Measurements from ENCODE around the gene PLCL1. TPM values are rescaled to one million over a fixed set of nuclear protein-coding genes. Genes with fewer than 3 reads are reported as not detected.
A peak's percentile ranks its signal among the peaks of the same experiment; 100 is the strongest.

Gene PLCL1
- total RNA-seq, 2 donors from 2014 or later: 0.14 to 0.95 TPM

- H3K27ac Mint-ChIP-seq: no peak overlapping the region
- peaks cover 40 to 53% of the 10 kb centered on the region in 2 donors for H3K27me3 Mint-ChIP-seq
- H3K4me1 Mint-ChIP-seq (ENCODE audit: low read depth in 2 of 2): peaks cover 4% of the 10 kb centered on the region in 2 donors
- H3K4me3 Mint-ChIP-seq: no peak overlapping the region
- H3K9me3 Mint-ChIP-seq: no peaks in the 10 kb centered on the region
- no peaks in the 10 kb centered on the region for H3K36me3 Mint-ChIP-seq
- DNase-seq (ENCODE audit: low spot score): no peak
- no peak for ATAC-seq
Observed at GRCh38 chr2:197799068-197799467, 5.3 kb upstream of the PLCL1 start.

- peaks cover 39 to 50% of the 10 kb centered on the region in 2 donors for H3K27me3 Mint-ChIP-seq
- no peak overlapping the region for H3K4me3 Mint-ChIP-seq
- no peak overlapping the region for H3K27ac Mint-ChIP-seq
- no peak for ATAC-seq
- no peak for DNase-seq (ENCODE audit: low spot score)
- H3K4me1 Mint-ChIP-seq (ENCODE audit: low read depth in 2 of 2): peaks cover 6 to 7% of the 10 kb centered on the region in 2 donors
- H3K9me3 Mint-ChIP-seq: no peaks in the 10 kb centered on the region
- no peaks in the 10 kb centered on the region for H3K36me3 Mint-ChIP-seq
Observed at GRCh38 chr2:197800091-197800490, 4.3 kb upstream of the PLCL1 start.

DNA sequence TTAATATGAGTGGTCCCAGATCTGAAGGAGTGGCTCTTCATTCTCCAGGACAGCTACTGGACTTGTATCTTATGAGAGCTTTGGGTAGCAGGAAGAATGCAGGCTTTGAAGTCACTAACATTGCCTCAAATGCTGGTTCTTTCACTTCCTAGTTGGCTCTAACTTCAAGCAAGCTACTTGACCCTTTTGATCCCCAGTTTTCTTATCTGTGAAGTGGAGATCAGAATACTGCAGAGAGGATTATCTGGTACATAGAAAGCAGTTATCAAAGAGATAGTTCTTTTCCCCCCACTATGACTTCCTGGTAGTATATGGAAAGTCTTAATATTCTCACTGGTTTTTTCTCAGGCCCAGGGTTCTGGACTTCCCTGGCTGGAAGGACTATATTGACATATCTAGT, 3.4 kb upstream of the PLCL1 start:
- Mint-ChIP-seq H3K4me1 (ENCODE audit: low read depth in 2 of 2) (peaks cover 14 to 15% of the 10 kb centered on the region in 2 donors), H3K27me3 (peaks cover 40 to 51% of the 10 kb centered on the region in 2 donors), H3K27ac (no peak overlapping the region), H3K9me3 (no peaks in the 10 kb centered on the region), H3K4me3 (no peak overlapping the region), H3K36me3 (no peaks in the 10 kb centered on the region)
- no peak for ATAC-seq
- DNase-seq (ENCODE audit: low spot score): no peak

- Mint-ChIP-seq H3K4me1 (ENCODE audit: low read depth in 2 of 2) (peaks cover 15% of the 10 kb centered on the region in 2 donors), H3K27me3 (peaks cover 34 to 39% of the 10 kb centered on the region in 2 donors), H3K9me3 (no peaks in the 10 kb centered on the region), H3K27ac (no peak overlapping the region), H3K4me3 (peak overlapping the region; percentile 49), H3K36me3 (no peaks in the 10 kb centered on the region)
- ATAC-seq (no peak), DNase-seq (ENCODE audit: low spot score) (no peak)
Observed at GRCh38 chr2:197803033-197803444, 1.4 kb upstream of the PLCL1 start.

DNA sequence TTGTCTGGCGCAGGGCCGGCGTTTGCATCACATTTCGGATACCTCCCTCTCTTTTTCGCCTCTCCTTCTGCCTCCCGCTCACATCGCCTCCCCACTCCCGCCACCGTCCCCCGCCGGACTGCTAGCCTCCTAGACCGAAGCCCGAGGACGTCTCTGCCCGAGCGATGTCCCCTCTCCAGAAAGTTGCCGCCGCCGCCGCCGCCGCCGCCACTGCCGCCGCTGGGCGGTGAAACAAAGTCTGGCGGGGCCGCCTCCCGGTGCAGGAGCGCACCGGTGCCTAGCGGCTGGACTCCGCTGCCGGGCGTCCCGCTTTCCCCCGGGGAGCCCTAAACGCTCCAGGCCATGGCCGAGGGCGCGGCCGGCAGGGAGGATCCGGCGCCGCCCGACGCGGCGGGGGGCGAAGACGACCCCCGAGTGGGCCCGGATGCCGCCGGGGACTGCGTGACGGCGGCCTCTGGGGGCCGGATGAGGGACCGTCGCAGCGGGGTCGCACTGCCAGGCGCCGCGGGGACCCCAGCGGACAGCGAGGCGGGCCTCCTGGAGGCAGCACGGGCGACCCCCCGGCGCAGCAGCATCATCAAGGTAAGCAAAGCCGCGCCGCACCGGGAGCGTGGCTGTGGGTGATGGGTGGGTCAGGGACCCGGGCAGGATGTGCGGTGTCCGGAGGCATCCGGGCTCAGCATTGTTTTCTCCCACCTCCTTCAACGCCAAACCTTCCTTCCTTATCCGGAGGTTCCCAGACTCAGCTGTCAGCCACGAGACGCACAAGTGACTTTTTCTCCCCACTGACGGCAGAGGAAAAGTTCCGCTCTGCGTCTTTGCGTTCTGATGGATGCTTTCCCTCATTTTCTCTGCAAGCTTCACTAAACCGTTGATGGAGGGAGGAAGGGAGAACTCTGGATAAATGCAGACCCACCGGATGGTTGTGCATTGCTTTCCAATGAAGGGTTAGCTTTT, 643 bp downstream of the PLCL1 start:
- H3K9me3 Mint-ChIP-seq: no peaks in the 10 kb centered on the region
- DNase-seq (ENCODE audit: low spot score) (no peak), ATAC-seq (peak; percentile 43 to 45)
- peaks cover 15 to 21% of the 10 kb centered on the region in 2 donors for H3K4me1 Mint-ChIP-seq (ENCODE audit: low read depth in 2 of 2)
- H3K36me3 Mint-ChIP-seq: no peaks in the 10 kb centered on the region
- peaks cover 37 to 39% of the 10 kb centered on the region in 2 donors for H3K27me3 Mint-ChIP-seq
- peak overlapping the region in 1 of 2 donors; percentile 4 for H3K27ac Mint-ChIP-seq
- H3K4me3 Mint-ChIP-seq: peak overlapping the region; percentile 91

- Mint-ChIP-seq H3K27ac (peak overlapping the region in 1 of 2 donors; percentile 4), H3K27me3 (peaks cover 37 to 39% of the 10 kb centered on the region in 2 donors), H3K4me1 (ENCODE audit: low read depth in 2 of 2) (peaks cover 15 to 21% of the 10 kb centered on the region in 2 donors)
Observed at GRCh38 chr2:197805715-197806633, 1.6 kb downstream of the PLCL1 start.

DNA sequence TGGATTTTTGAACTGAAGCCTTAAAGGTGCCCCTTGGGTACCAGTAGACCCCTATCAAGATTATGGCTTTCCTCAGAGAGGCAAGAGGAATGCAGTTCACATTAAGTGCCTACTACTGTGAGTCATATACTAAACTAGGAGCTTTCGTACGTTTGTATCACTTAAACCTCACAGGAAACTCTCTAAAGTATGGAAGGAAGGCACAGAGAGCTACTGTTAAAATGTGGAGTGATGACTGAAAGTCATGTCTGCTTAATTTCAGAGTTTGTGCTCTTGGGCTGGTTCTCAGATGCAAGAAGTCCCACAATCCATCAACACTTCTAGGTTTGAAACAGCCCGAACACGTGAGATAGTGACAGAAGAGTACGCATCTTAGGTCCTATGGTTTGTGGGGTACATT, 4.7 kb downstream of the PLCL1 start:
- Mint-ChIP-seq H3K27me3 (peaks cover 31 to 37% of the 10 kb centered on the region in 2 donors), H3K4me1 (ENCODE audit: low read depth in 2 of 2) (peaks cover 11 to 17% of the 10 kb centered on the region in 2 donors), H3K27ac (no peak overlapping the region), H3K9me3 (no peaks in the 10 kb centered on the region), H3K36me3 (no peaks in the 10 kb centered on the region), H3K4me3 (peak overlapping the region; percentile 17)
- DNase-seq (ENCODE audit: low spot score) (no peak), ATAC-seq (no peak)

More at GRCh38 chr2:197805715-197806633, 1.6 kb downstream of the PLCL1 start:
- Mint-ChIP-seq H3K36me3 (no peaks in the 10 kb centered on the region), H3K4me3 (peak overlapping the region; percentile 77), H3K9me3 (no peaks in the 10 kb centered on the region)
- DNase-seq (ENCODE audit: low spot score) (no peak), ATAC-seq (no peak)

- Mint-ChIP-seq H3K9me3 (no peaks in the 10 kb centered on the region), H3K27me3 (peaks cover 35 to 44% of the 10 kb centered on the region in 2 donors), H3K36me3 (no peaks in the 10 kb centered on the region), H3K4me1 (ENCODE audit: low read depth in 2 of 2) (peaks cover 8 to 21% of the 10 kb centered on the region in 2 donors), H3K27ac (no peak overlapping the region), H3K4me3 (no peak overlapping the region)
- DNase-seq (ENCODE audit: low spot score) (no peak), ATAC-seq (no peak)
Observed at GRCh38 chr2:197810016-197810415, 5.6 kb downstream of the PLCL1 start.

DNA sequence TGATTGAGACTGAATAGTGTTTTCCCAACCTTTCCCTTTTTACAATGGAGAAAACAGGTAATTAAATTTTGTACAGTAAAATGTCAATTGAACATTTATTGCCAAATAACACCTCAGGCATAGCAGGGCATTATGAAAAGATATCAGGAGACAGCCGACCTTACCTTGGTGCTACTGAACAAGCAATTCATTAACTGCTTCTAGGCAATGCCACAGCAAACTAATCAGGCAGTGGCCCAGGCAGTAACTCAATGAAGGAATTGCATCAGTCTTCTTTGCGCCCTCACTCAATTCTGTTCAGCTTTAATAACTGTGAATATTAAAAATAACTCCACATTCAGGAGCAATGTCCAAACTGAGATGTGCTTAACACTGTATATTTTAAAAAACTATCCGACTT, 6.1 kb downstream of the PLCL1 start:
- no peak overlapping the region for H3K27ac Mint-ChIP-seq
- peaks cover 6 to 18% of the 10 kb centered on the region in 2 donors for H3K4me1 Mint-ChIP-seq (ENCODE audit: low read depth in 2 of 2)
- no peaks in the 10 kb centered on the region for H3K9me3 Mint-ChIP-seq
- H3K27me3 Mint-ChIP-seq: peaks cover 34 to 47% of the 10 kb centered on the region in 2 donors
- DNase-seq (ENCODE audit: low spot score) (no peak), ATAC-seq (no peak)
- no peaks in the 10 kb centered on the region for H3K36me3 Mint-ChIP-seq
- no peak overlapping the region for H3K4me3 Mint-ChIP-seq

DNA sequence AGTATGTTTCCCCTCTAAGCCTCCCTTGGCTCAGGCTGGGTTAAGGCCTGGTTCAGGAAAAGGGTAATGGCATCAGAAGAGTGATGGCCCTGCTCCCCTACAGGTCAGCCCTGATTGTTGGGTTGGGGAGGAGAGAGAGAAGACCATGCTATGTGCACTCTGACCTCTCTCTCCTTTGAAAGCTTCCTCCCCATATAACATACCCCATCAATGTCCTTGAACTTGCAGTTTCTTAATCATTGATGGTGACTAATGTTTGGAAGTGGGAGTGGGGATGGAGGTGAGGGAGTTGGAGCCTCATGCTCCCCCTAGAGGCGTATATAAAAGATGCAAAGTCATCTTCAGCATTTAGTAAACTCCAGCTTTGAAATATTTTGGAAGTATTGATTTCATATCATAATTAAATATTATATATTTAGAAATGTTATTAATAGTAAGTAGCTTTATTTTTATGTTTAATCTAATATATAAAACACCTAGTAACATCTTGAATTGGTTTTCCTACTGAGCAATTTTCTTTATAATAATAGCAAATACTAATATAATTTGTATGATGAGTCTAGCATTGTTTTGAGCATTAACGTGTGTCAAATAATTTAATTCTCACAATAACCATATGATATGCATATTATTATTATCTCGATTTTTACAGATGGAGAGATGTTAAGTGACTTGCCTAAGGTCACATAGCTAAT, 8.8 kb downstream of the PLCL1 start:
- peak in 1 of 2 donors; percentile 41 for ATAC-seq
- Mint-ChIP-seq H3K27ac (no peak overlapping the region), H3K4me1 (ENCODE audit: low read depth in 2 of 2) (peaks cover 0 to 11% of the 10 kb centered on the region in 2 donors), H3K4me3 (no peak overlapping the region), H3K36me3 (no peaks in the 10 kb centered on the region), H3K9me3 (no peaks in the 10 kb centered on the region), H3K27me3 (peaks cover 32 to 50% of the 10 kb centered on the region in 2 donors)
- no peak for DNase-seq (ENCODE audit: low spot score)

GRCh38 chr2:197814526-197814925, 10.1 kb downstream of the PLCL1 start:
- no peak for ATAC-seq
- no peaks in the 10 kb centered on the region for H3K9me3 Mint-ChIP-seq
- peaks cover 0 to 6% of the 10 kb centered on the region in 2 donors for H3K4me1 Mint-ChIP-seq (ENCODE audit: low read depth in 2 of 2)
- DNase-seq (ENCODE audit: low spot score): no peak
- no peak overlapping the region for H3K27ac Mint-ChIP-seq
- no peaks in the 10 kb centered on the region for H3K36me3 Mint-ChIP-seq
- no peak overlapping the region for H3K4me3 Mint-ChIP-seq
- peaks cover 28 to 40% of the 10 kb centered on the region in 2 donors for H3K27me3 Mint-ChIP-seq

DNA sequence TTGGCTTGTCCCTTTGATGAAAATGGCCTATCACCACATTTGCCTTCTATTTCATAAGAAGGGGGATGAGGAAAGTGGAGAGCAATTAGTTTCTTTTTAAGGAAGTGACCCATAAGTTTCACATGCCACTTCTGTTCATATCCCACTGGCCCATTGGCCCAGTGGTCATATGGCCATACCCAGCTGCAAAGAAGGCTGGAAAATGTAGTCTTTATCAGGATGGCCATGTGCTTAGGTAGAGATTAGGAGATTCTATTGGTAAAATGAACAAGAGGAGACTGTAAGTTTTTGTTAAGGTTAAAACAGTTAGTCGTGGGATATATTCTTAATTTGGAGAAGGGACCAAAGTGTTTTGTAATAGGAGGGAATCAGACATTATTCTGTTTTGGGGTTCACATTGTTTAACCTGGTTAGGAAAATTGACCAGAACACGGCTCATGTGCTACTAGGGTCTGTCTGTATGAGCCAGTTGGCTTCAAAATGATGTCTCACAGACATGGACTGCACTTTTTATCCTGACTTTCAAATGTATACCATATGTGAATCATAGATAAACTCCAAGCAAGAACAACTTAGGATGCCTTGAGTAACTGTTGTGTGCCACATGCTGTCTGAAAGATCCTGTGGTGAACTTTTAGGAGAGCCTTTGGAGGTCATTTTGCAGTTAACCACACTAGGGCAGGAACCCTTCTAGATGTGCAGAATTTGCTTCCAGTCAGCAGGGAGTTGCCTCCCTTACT, 17.3 kb downstream of the PLCL1 start:
- no peaks in the 10 kb centered on the region for H3K9me3 Mint-ChIP-seq
- ATAC-seq (no peak), DNase-seq (ENCODE audit: low spot score) (no peak)
- no peaks in the 10 kb centered on the region for H3K4me1 Mint-ChIP-seq (ENCODE audit: low read depth in 2 of 2)
- no peaks in the 10 kb centered on the region for H3K36me3 Mint-ChIP-seq
- peaks cover 8 to 18% of the 10 kb centered on the region in 2 donors for H3K27me3 Mint-ChIP-seq
- no peak overlapping the region for H3K27ac Mint-ChIP-seq
- H3K4me3 Mint-ChIP-seq: no peak overlapping the region

Measured in natural killer cell treated with Interleukin-12 subunit alpha and Interleukin-12 subunit beta and Interleukin-15 and Interleukin-18, amount 100 ng/mL, for 72 hours (primary cell).